Spleen (tissue), 7 donors: ENCODE measurements around the gene CYTH2.

ENCODE experiments used
- POLR2A ChIP-seq, 3 donors: fragments of 450-650 bp; IDR thresholded peaks; one replicate each; pipeline ENCODE4 v1.5.1; 2017; ENCODE audit warnings: antibody characterized with exemption in 3 of 3, mild to moderate bottlenecking in 1 of 3
- POLR2AphosphoS5 ChIP-seq, 3 donors: sonication (generic); formaldehyde crosslinking; IDR thresholded peaks; one replicate each; pipeline ENCODE4 v1.5.1; 2017; ENCODE audit warnings: antibody characterized with exemption in 3 of 3
- TF ChIP-seq, protein P1 (sequence below), 11 experiments: fragments of 200-600 bp in 7 of 11; fragments of 450-650 bp in 4 of 11; sonication (generic) in 4 of 11; IDR thresholded peaks in 8 of 11; conservative IDR thresholded peaks in 3 of 11; 1 replicate in 7 of 11; 2 replicates in 4 of 11; pipeline versions ENCODE4 v1.4.0 to v1.8.0; 2016 to 2021; ENCODE audit warnings: antibody characterized with exemption in 11 of 11, inconsistent platforms in 4 of 11, mild to moderate bottlenecking in 1 of 11
- donor health status: DM: no; HTN: no; CAD: no; lungs with moderate emphysema.
- donor health status: DM: no; HTN: no; CAD: no.
- donor health status: DM: no; HTN: no; CAD: no.

DNA sequence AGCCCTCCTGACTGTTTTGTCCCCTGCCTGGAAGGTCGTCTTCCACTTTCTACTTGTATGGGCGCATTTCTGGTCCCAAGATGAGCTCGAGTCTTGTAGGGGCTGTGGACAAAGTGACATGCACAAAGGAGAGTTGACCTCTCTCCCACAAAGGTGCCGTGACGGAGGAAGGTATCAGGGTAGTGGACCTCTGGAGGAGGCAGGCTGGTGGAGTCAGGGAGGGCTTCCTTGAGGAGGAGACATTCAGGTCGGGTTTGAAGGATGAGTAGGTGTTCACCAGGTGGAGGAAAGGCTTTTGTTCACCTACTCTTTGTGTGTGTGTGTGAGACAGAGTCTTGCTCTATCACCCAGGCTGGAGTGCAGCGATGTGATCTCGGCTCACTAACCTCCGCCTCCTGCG, 1.7 kb downstream of the CYTH2 start:
- TF ChIP-seq POLR2AphosphoS5 (IDR thresholded peaks at IDR 0.05) (no peak), POLR2A (IDR thresholded peaks at IDR 0.05) (no peak)
- TF ChIP-seq, protein P1, sequence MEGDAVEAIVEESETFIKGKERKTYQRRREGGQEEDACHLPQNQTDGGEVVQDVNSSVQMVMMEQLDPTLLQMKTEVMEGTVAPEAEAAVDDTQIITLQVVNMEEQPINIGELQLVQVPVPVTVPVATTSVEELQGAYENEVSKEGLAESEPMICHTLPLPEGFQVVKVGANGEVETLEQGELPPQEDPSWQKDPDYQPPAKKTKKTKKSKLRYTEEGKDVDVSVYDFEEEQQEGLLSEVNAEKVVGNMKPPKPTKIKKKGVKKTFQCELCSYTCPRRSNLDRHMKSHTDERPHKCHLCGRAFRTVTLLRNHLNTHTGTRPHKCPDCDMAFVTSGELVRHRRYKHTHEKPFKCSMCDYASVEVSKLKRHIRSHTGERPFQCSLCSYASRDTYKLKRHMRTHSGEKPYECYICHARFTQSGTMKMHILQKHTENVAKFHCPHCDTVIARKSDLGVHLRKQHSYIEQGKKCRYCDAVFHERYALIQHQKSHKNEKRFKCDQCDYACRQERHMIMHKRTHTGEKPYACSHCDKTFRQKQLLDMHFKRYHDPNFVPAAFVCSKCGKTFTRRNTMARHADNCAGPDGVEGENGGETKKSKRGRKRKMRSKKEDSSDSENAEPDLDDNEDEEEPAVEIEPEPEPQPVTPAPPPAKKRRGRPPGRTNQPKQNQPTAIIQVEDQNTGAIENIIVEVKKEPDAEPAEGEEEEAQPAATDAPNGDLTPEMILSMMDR (IDR thresholded peaks at IDR 0.05 in 8 of 11, conservative IDR thresholded peaks at IDR 0.05 in 3 of 11): no peak
